MM.1S (cell line): ENCODE results near the gene FAS.

ENCODE experiments used
- DNase-seq: peaks from one replicate; pipeline ENCODE4 v3.0.0-alpha.2; 2015
- H2AFZ ChIP-seq: fragments of 300-600 bp; sonication (generic); 2 replicates; pipeline ENCODE4 v1.6.0; 2016; ENCODE audit warnings: antibody characterized with exemption, low read length
- H3F3A ChIP-seq: fragments of 300-600 bp; sonication (generic); 2 replicates; pipeline ENCODE4 v1.6.1; 2016; ENCODE audit warnings: mild to moderate bottlenecking, antibody characterized with exemption, low read length, moderate library complexity, mixed read lengths; ENCODE audit not compliant: insufficient read depth
- H3K27ac ChIP-seq: fragments of 300-600 bp; sonication (generic); 2 replicates; pipeline ENCODE4 v1.5.1; 2016; ENCODE audit warnings: mild to moderate bottlenecking, low read length
- H3K27me3 ChIP-seq: fragments of 300-600 bp; sonication (generic); replicated peaks from 2 replicates; pipeline ENCODE4 v1.6.0; 2016; ENCODE audit warnings: low read length; ENCODE audit not compliant: insufficient read depth
- H3K36me3 ChIP-seq: fragments of 300-600 bp; sonication (generic); replicated peaks from 2 replicates; pipeline ENCODE4 v1.6.1; 2016; ENCODE audit warnings: mild to moderate bottlenecking, low read length, mixed read lengths; ENCODE audit not compliant: insufficient read depth
- H3K4me1 ChIP-seq: fragments of 300-600 bp; sonication (generic); 2 replicates; pipeline ENCODE4 v1.6.1; 2016; ENCODE audit warnings: low read length, mixed read lengths
- H3K4me2 ChIP-seq: fragments of 300-600 bp; sonication (generic); 2 replicates; pipeline ENCODE4 v1.6.0; 2016; ENCODE audit warnings: low read depth, low read length
- H3K4me3 ChIP-seq: fragments of 300-600 bp; sonication (generic); 2 replicates; pipeline ENCODE4 v1.5.1; 2016; ENCODE audit warnings: low read length, mixed read lengths
- H3K79me2 ChIP-seq: fragments of 300-600 bp; sonication (generic); 2 replicates; pipeline ENCODE4 v1.6.1; 2016; ENCODE audit warnings: mixed run types, low read length, mixed read lengths
- H3K9ac ChIP-seq: fragments of 300-600 bp; sonication (generic); 2 replicates; pipeline ENCODE4 v1.6.1; 2016; ENCODE audit warnings: low read length, mixed read lengths
- H3K9me2 ChIP-seq: fragments of 300-600 bp; sonication (generic); replicated peaks from 2 replicates; pipeline ENCODE4 v1.6.1; 2016; ENCODE audit warnings: mild to moderate bottlenecking, low read length, mixed read lengths; ENCODE audit not compliant: insufficient read depth
- H3K9me3 ChIP-seq: fragments of 300-600 bp; sonication (generic); replicated peaks from 2 replicates; pipeline ENCODE4 v1.6.1; 2016; ENCODE audit warnings: mild to moderate bottlenecking, low read length, mixed read lengths; ENCODE audit not compliant: insufficient read depth
- H4K20me1 ChIP-seq: fragments of 300-600 bp; sonication (generic); 2 replicates; pipeline ENCODE4 v1.6.1; 2016; ENCODE audit warnings: mild to moderate bottlenecking, low read length, moderate library complexity, mixed read lengths; ENCODE audit not compliant: insufficient read depth
- EZH2 ChIP-seq: fragments of 300-600 bp; sonication (generic); optimal IDR thresholded peaks from 2 replicates; pipeline ENCODE3; 2017; ENCODE audit warnings: low read depth, mild to moderate bottlenecking, antibody characterized with exemption, low read length, mixed read lengths
- EZH2phosphoT487 ChIP-seq: fragments of 300-600 bp; sonication (generic); IDR thresholded peaks from 2 replicates; pipeline ENCODE4 v1.6.1; 2018; ENCODE audit warnings: antibody characterized with exemption, low read length
- TF ChIP-seq, protein P1 (sequence below): fragments of 300-600 bp; sonication (generic); IDR thresholded peaks from 2 replicates; pipeline ENCODE4 v1.5.1; 2016; ENCODE audit warnings: antibody characterized with exemption, low read length, mixed read lengths

Gene FAS

GRCh38 chr10:89051593-89051992 is 61.0 kb downstream of the FAS start:
- no peak overlapping the region for H3K9ac ChIP-seq
- no peaks in the 10 kb centered on the region for H3K4me1 ChIP-seq
- H2AFZ ChIP-seq: no peak overlapping the region
- no peaks in the 10 kb centered on the region for H3F3A ChIP-seq
- no peak overlapping the region for H3K4me3 ChIP-seq
- no peaks in the 10 kb centered on the region for H3K36me3 ChIP-seq
- H3K27me3 ChIP-seq: no peaks in the 10 kb centered on the region
- no peaks in the 10 kb centered on the region for H4K20me1 ChIP-seq
- H3K4me2 ChIP-seq: no peak overlapping the region
- H3K27ac ChIP-seq: no peak overlapping the region
- no peaks in the 10 kb centered on the region for H3K9me3 ChIP-seq
- TF ChIP-seq, protein P1, sequence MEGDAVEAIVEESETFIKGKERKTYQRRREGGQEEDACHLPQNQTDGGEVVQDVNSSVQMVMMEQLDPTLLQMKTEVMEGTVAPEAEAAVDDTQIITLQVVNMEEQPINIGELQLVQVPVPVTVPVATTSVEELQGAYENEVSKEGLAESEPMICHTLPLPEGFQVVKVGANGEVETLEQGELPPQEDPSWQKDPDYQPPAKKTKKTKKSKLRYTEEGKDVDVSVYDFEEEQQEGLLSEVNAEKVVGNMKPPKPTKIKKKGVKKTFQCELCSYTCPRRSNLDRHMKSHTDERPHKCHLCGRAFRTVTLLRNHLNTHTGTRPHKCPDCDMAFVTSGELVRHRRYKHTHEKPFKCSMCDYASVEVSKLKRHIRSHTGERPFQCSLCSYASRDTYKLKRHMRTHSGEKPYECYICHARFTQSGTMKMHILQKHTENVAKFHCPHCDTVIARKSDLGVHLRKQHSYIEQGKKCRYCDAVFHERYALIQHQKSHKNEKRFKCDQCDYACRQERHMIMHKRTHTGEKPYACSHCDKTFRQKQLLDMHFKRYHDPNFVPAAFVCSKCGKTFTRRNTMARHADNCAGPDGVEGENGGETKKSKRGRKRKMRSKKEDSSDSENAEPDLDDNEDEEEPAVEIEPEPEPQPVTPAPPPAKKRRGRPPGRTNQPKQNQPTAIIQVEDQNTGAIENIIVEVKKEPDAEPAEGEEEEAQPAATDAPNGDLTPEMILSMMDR: no peak
- no peak for TF ChIP-seq EZH2
- no peak for TF ChIP-seq EZH2phosphoT487
- no peaks in the 10 kb centered on the region for H3K79me2 ChIP-seq
- no peaks in the 10 kb centered on the region for H3K9me2 ChIP-seq
- no peak for DNase-seq

- Histone ChIP-seq H3K27ac (no peak overlapping the region), H3K4me1 (no peaks in the 10 kb centered on the region), H3K9me2 (no peaks in the 10 kb centered on the region), H2AFZ (no peak overlapping the region), H3K4me3 (no peak overlapping the region), H3K9ac (no peak overlapping the region), H3K36me3 (no peaks in the 10 kb centered on the region), H3K27me3 (no peaks in the 10 kb centered on the region), H4K20me1 (no peaks in the 10 kb centered on the region), H3K79me2 (no peaks in the 10 kb centered on the region), H3F3A (no peaks in the 10 kb centered on the region), H3K4me2 (no peak overlapping the region), H3K9me3 (no peaks in the 10 kb centered on the region)
- TF ChIP-seq, protein P1: no peak
- TF ChIP-seq EZH2: no peak
- DNase-seq: no peak
Observed at GRCh38 chr10:89053555-89053954, 63.0 kb downstream of the FAS start.

DNA sequence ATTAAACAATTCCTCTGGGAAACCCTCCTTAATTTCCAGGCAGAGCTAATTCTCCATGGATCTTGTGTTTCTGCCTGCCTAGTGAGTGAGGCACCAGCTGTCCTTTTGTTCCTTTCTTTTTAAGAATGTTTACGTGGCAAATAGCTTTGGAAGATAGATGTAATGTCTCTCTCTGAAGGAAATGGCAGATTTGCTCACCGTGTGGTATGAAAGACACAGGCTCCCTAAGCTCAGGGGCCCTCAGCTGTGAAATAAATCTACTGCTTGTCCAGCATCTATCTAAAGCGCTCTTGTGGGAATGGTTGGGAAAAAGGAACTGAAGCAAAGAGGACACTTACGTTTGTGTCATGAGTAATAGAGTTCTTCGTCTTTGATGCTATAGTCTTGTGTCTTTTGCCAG is 64.6 kb downstream of the FAS start:
- Histone ChIP-seq H2AFZ (no peak overlapping the region), H3K36me3 (no peaks in the 10 kb centered on the region), H3K4me2 (no peak overlapping the region), H3F3A (no peaks in the 10 kb centered on the region), H3K27me3 (no peaks in the 10 kb centered on the region), H3K9me2 (no peaks in the 10 kb centered on the region), H3K27ac (no peak overlapping the region), H3K4me3 (no peak overlapping the region), H3K9ac (no peak overlapping the region), H3K4me1 (no peaks in the 10 kb centered on the region), H4K20me1 (no peaks in the 10 kb centered on the region), H3K9me3 (no peaks in the 10 kb centered on the region), H3K79me2 (no peaks in the 10 kb centered on the region)
- TF ChIP-seq, protein P1: no peak
- DNase-seq: no peak

DNA sequence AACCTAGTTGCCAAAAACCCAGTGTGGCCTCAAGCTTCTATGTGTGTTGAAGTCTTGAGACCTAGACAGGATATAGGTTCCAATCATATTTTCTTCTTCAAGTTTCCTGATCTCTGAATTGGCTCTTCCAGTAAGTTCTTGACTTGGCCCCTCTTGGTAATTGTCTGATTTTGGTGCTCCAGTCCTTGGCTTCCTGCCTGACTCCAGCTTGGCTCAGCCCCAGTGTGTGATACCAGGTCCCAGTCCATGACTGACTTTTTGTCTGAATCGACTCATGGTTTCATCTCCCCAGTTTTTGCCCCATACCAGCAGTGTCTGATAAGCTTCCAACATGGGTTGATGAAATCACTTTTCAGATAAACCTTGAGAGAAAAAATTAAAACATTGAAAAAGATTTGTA is 72.3 kb downstream of the FAS start:
- H4K20me1 ChIP-seq: no peaks in the 10 kb centered on the region
- no peaks in the 10 kb centered on the region for H3K9me2 ChIP-seq
- DNase-seq: no peak
- no peaks in the 10 kb centered on the region for H3K79me2 ChIP-seq
- H3F3A ChIP-seq: no peaks in the 10 kb centered on the region
- no peak overlapping the region for H3K4me2 ChIP-seq
- no peak overlapping the region for H3K4me3 ChIP-seq
- H2AFZ ChIP-seq: no peak overlapping the region
- H3K36me3 ChIP-seq: no peaks in the 10 kb centered on the region
- H3K9ac ChIP-seq: no peak overlapping the region
- no peaks in the 10 kb centered on the region for H3K9me3 ChIP-seq
- H3K27ac ChIP-seq: no peak overlapping the region
- H3K4me1 ChIP-seq: no peaks in the 10 kb centered on the region
- no peaks in the 10 kb centered on the region for H3K27me3 ChIP-seq
- TF ChIP-seq EZH2phosphoT487 (no peak), EZH2 (no peak)
- TF ChIP-seq, protein P1: no peak
